Endothelial cell of umbilical vein (primary cell): ENCODE data around the gene CSH2. TPM values are rescaled to one million over a fixed set of nuclear protein-coding genes. Genes with fewer than 3 reads are reported as not detected.
"Not testable (repeated sequence)": the region's sequence is repeated elsewhere in the genome, so short reads cannot be mapped to it uniquely, and the experiment has no call there.

ENCODE experiments used
- BruUV-seq: library from RNA; stranded (reverse); fragments of 400-500 nt; replicated peaks from 2 replicates; lab custom pipeline; 2021; lab: Mats Ljungman, UMichigan
- CTCF ChIA-PET: fragments of 300-600, 350-600 bp; sonication (Branson Sonifier 250); formaldehyde crosslinking; loops from one replicate; lab custom pipeline; 2021; ENCODE audit warnings: antibody characterized with exemption, inconsistent platforms; lab: Charles Lee
- POLR2A ChIA-PET: fragments of 300-600, 350-600 bp; sonication (Branson Sonifier 250); formaldehyde crosslinking; loops from one replicate; lab custom pipeline; 2021; ENCODE audit warnings: antibody characterized with exemption, inconsistent platforms; lab: Charles Lee
- DNase-seq: peaks from one replicate; pipeline ENCODE4 v3.0.0-alpha.2; 2011; ENCODE audit warnings: low read depth, low spot score
- FAIRE-seq: peaks from 2 replicates; lab custom pipeline; 2011; peaks lifted over from hg19 to GRCh38; lab: Jason Lieb, UNC
- H2AFZ ChIP-seq: 2 replicates; pipeline ENCODE4 v1.6.0; 2012; ENCODE audit warnings: low read depth, low read length, control low read depth, inconsistent platforms
- H3K27ac ChIP-seq: 2 replicates; pipeline ENCODE4 v1.5.1; 2011; ENCODE audit warnings: low read depth, mild to moderate bottlenecking, control low read depth, low read length, moderate library complexity; ENCODE audit not compliant: insufficient read depth
- H3K27me3 ChIP-seq, 2 experiments: 2 replicates each; pipeline versions ENCODE4 v1.6.0 to v1.6.1; 2011; ENCODE audit warnings: low read length in 2 of 2, mixed read lengths in 1 of 2; ENCODE audit not compliant: control insufficient read depth in 2 of 2, insufficient read depth in 2 of 2
- H3K36me3 ChIP-seq, 2 experiments: 2 replicates in 1 of 2; 3 replicates in 1 of 2; pipeline ENCODE4 v1.5.1; 2011; ENCODE audit warnings: low read length in 2 of 2, mild to moderate bottlenecking in 1 of 2, moderate library complexity in 1 of 2; ENCODE audit not compliant: control insufficient read depth in 2 of 2, insufficient read depth in 2 of 2; ENCODE audit errors: extremely low read depth in 1 of 2
- H3K4me1 ChIP-seq: 3 replicates; pipeline ENCODE4 v1.5.1; 2011; ENCODE audit warnings: mild to moderate bottlenecking, low read length; ENCODE audit not compliant: control insufficient read depth, insufficient read depth; ENCODE audit errors: extremely low read depth
- H3K4me2 ChIP-seq: 2 replicates; pipeline ENCODE4 v1.6.1; 2011; ENCODE audit warnings: low read length, control low read depth, mixed read lengths; ENCODE audit not compliant: insufficient read depth
- H3K4me3 ChIP-seq, 3 experiments: fragments of 200-600 bp in 1 of 3; sonication (generic), shearing (Covaris generic) in 1 of 3; replicated peaks in 1 of 3; 2 replicates each; pipeline ENCODE4 v1.5.1; 2011 to 2016; ENCODE audit warnings: control low read depth in 3 of 3, low read length in 3 of 3, mild to moderate bottlenecking in 2 of 3, inconsistent platforms in 1 of 3, low read depth in 1 of 3, moderate library complexity in 1 of 3; ENCODE audit not compliant: insufficient read depth in 1 of 3
- H3K79me2 ChIP-seq: 2 replicates; pipeline ENCODE4 v1.6.0; 2012; ENCODE audit warnings: low read length, inconsistent platforms; ENCODE audit not compliant: control insufficient read depth, insufficient read depth
- H3K9ac ChIP-seq: replicated peaks from 2 replicates; pipeline ENCODE3; 2011; ENCODE audit warnings: low read length, control low read depth; ENCODE audit not compliant: insufficient read depth; ENCODE audit errors: extremely low read depth
- H3K9me1 ChIP-seq: replicated peaks from 3 replicates; pipeline ENCODE4 v1.6.0; 2011; ENCODE audit warnings: mild to moderate bottlenecking, low read length; ENCODE audit not compliant: control insufficient read depth, insufficient read depth; ENCODE audit errors: extremely low read depth
- H3K9me3 ChIP-seq: replicated peaks from 2 replicates; pipeline ENCODE4 v1.5.1; 2012; ENCODE audit warnings: low read length, inconsistent platforms; ENCODE audit not compliant: control insufficient read depth, insufficient read depth
- H4K20me1 ChIP-seq: replicated peaks from 2 replicates; pipeline ENCODE3; 2011; ENCODE audit warnings: mild to moderate bottlenecking, low read length; ENCODE audit not compliant: control insufficient read depth, insufficient read depth; ENCODE audit errors: extremely low read depth
- EZH2 ChIP-seq: IDR thresholded peaks from 2 replicates; pipeline ENCODE4 v1.6.1; 2012; ENCODE audit warnings: borderline replicate concordance, low read depth, mild to moderate bottlenecking, moderate library complexity, low read length, inconsistent platforms; ENCODE audit not compliant: severe bottlenecking
- FOS ChIP-seq: IDR thresholded peaks from 2 replicates; pipeline ENCODE4 v1.6.1; 2011; ENCODE audit warnings: mild to moderate bottlenecking, low read length, moderate library complexity, borderline replicate concordance; ENCODE audit not compliant: insufficient read depth
- GATA2 ChIP-seq: IDR thresholded peaks from 2 replicates; pipeline ENCODE4 v1.7.0; 2011; ENCODE audit warnings: low read depth, mild to moderate bottlenecking, moderate library complexity, mixed read lengths, low read length; ENCODE audit not compliant: insufficient read length, insufficient read depth
- JUN ChIP-seq: IDR thresholded peaks from 2 replicates; pipeline ENCODE4 v1.6.1; 2011; ENCODE audit warnings: borderline replicate concordance, low read depth; ENCODE audit not compliant: insufficient read length, insufficient read depth
- MYC ChIP-seq: IDR thresholded peaks from one replicate; pipeline ENCODE4 v1.6.1; 2011; ENCODE audit warnings: mild to moderate bottlenecking, low read depth, low read length
- POLR2AphosphoS5 ChIP-seq: IDR thresholded peaks from 2 replicates; pipeline ENCODE4 v1.6.1; 2012; ENCODE audit warnings: low read depth, mild to moderate bottlenecking, control low read depth, low read length, moderate library complexity; ENCODE audit not compliant: insufficient read depth
- dilution Hi-C: fragments of 300-500 bp; cut with MboI; formaldehyde crosslinking; loops from one replicate; pipeline ENCODE4 v1.15.0; 2019; ENCODE audit warnings: low sequenced_read_pairs; ENCODE audit not compliant: extremely low pct_ligation_motif_present
- intact Hi-C: fragments of 100-400 bp; cut with micrococcal nuclease; formaldehyde crosslinking; loops from one replicate; pipeline ENCODE4 v1.10.0; 2022
- polyA plus RNA-seq, 4 experiments: library from polyadenylated mRNA; depleted of rRNA in 3 of 4; stranded (reverse) in 3 of 4; unstranded in 1 of 4; fragments of >200 nt; gene quantifications; 2 replicates each; pipeline versions ENCODE4 v1.2.1 to v1.2.3, GENCODE V29; 2011 to 2012; ENCODE audit warnings: missing spikeins in 1 of 4
- total RNA-seq: library from RNA; stranded (reverse); gene quantifications from 2 replicates; pipeline ENCODE4 v1.2.3, GENCODE V29; 2021
- TF ChIP-seq, protein P1 (sequence below), 2 donors: IDR thresholded peaks; 1 replicate in 1 of 2; 2 replicates in 1 of 2; pipeline ENCODE4 v1.5.1; 2011; ENCODE audit warnings: low read length in 2 of 2, mild to moderate bottlenecking in 2 of 2, moderate library complexity in 2 of 2, control low read depth in 1 of 2, inconsistent platforms in 1 of 2, low read depth in 1 of 2; ENCODE audit not compliant: insufficient read depth in 1 of 2; ENCODE audit errors: extremely low read depth in 1 of 2
- TF ChIP-seq, protein P2 (sequence below): IDR thresholded peaks from 2 replicates; pipeline ENCODE4 v1.6.1; 2011; ENCODE audit not compliant: insufficient read depth, insufficient read length

CSH2 gene
- total and polyA plus RNA-seq, 2 donors (not counting 3 experiments of a cell fraction or from before 2014, with no cell fraction given) = not detected

DNA sequence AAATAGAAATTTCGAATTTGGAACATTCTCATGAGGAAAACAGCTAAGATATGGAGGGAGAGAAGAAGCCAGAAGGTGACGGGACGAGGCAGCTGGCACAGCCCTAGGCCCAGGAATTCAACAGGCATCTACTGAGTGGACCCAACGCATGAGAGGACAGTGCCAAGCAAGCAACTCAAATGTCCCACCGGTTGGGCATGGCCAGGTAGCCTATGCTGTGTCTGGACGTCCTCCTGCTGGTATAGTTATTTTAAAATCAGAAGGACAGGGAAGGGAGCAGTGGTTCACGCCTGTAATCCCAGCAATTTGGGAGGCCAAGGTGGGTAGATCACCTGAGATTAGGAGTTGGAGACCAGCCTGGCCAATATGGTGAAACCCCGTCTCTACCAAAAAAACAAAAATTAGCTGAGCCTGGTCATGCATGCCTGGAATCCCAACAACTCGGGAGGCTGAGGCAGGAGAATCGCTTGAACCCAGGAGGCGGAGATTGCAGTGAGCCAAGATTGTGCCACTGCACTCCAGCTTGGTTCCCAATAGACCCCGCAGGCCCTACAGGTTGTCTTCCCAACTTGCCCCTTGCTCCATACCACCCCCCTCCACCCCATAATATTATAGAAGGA, 43.2 kb upstream of the CSH2 start:
- no peaks in the 10 kb centered on the region for H3K79me2 ChIP-seq
- no peak overlapping the region for H3K4me3 ChIP-seq
- intact Hi-C loops (no loop called here), dilution Hi-C loops (no loop called here)
- no TSS peak for BruUV-seq
- ChIA-PET POLR2A (no interaction called here), CTCF (interaction anchor here (1.2 to 7.3 kb wide), 3 partner anchors 72 to 217 kb away, joined by 3 to 183 read pairs (median 159); no protein-coding TSS in a partner anchor)
- no peak overlapping the region for H3K27ac ChIP-seq
- FAIRE-seq = no peak
- no peak overlapping the region for H2AFZ ChIP-seq
- no peak overlapping the region for H3K9ac ChIP-seq
- H3K27me3 ChIP-seq = peaks cover 0 to 3% of the 10 kb centered on the region in 2 experiments
- no peak overlapping the region for H3K4me2 ChIP-seq
- TF ChIP-seq EZH2 (no peak), POLR2AphosphoS5 (no peak), FOS (no peak), GATA2 (no peak), MYC (no peak), JUN (no peak)
- TF ChIP-seq, protein P1, sequence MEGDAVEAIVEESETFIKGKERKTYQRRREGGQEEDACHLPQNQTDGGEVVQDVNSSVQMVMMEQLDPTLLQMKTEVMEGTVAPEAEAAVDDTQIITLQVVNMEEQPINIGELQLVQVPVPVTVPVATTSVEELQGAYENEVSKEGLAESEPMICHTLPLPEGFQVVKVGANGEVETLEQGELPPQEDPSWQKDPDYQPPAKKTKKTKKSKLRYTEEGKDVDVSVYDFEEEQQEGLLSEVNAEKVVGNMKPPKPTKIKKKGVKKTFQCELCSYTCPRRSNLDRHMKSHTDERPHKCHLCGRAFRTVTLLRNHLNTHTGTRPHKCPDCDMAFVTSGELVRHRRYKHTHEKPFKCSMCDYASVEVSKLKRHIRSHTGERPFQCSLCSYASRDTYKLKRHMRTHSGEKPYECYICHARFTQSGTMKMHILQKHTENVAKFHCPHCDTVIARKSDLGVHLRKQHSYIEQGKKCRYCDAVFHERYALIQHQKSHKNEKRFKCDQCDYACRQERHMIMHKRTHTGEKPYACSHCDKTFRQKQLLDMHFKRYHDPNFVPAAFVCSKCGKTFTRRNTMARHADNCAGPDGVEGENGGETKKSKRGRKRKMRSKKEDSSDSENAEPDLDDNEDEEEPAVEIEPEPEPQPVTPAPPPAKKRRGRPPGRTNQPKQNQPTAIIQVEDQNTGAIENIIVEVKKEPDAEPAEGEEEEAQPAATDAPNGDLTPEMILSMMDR (IDR thresholded peaks at IDR 0.05; ENCODE audit: extremely low read depth in 1 of 2, insufficient read depth in 1 of 2, low read depth in 1 of 2, low read length in 2 of 2) = no peak
- TF ChIP-seq, protein P2, sequence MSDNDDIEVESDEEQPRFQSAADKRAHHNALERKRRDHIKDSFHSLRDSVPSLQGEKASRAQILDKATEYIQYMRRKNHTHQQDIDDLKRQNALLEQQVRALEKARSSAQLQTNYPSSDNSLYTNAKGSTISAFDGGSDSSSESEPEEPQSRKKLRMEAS = no peak
- no peaks in the 10 kb centered on the region for H3K9me3 ChIP-seq
- no peaks in the 10 kb centered on the region for H3K36me3 ChIP-seq
- no peaks in the 10 kb centered on the region for H3K4me1 ChIP-seq
- no peak for DNase-seq
- H4K20me1 ChIP-seq = no peaks in the 10 kb centered on the region
- H3K9me1 ChIP-seq = no peaks in the 10 kb centered on the region

DNA sequence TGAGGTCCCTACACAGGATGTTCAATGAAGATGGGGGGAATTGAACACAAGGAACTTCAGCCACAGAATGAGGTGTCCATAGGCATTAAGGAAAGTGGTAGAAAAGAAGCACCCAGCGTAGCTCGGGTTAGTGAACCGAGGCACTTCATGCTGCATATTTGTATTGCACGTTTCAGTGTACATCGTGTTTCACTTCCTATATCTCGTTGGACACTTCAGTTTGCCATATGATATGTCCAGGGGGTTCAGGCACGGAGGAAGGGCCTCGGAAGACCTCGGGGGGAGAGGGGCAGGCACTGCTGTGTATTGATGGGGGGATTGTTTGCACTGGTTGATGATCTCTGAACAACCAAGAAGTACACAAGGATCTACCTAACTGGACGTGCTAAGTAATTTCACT, 42.3 kb upstream of the CSH2 start:
- peak; percentile 63 for FAIRE-seq
- dilution Hi-C loops, H2AFZ ChIP-seq, DNase-seq, H3K9me1 ChIP-seq, H3K4me2 ChIP-seq, POLR2A ChIA-PET, H3K27me3 ChIP-seq, BruUV-seq, H3K9ac ChIP-seq, H3K4me3 ChIP-seq, H3K4me1 ChIP-seq, H3K9me3 ChIP-seq, H3K79me2 ChIP-seq, H3K27ac ChIP-seq, H3K36me3 ChIP-seq, intact Hi-C loops, H4K20me1 ChIP-seq: not testable (repeated sequence)
- CTCF ChIA-PET = interaction anchor here (1.1 to 7.3 kb wide), 4 partner anchors 31 to 218 kb away, joined by 3 to 183 read pairs (median 82); no protein-coding TSS in a partner anchor
